Measurements from ENCODE around the gene FARS2.

GRCh38 chr6:5314191-5314865, 53.0 kb downstream of the FARS2 start:
- TF ChIP-seq CTCF (IDR thresholded peaks at IDR 0.05) (no peak), EP300 (IDR thresholded peaks at IDR 0.05; ENCODE audit: low read depth) (no peak)

Data from transverse colon (tissue), 3 donors.